ENCODE data around the gene PGLYRP1.

DNA sequence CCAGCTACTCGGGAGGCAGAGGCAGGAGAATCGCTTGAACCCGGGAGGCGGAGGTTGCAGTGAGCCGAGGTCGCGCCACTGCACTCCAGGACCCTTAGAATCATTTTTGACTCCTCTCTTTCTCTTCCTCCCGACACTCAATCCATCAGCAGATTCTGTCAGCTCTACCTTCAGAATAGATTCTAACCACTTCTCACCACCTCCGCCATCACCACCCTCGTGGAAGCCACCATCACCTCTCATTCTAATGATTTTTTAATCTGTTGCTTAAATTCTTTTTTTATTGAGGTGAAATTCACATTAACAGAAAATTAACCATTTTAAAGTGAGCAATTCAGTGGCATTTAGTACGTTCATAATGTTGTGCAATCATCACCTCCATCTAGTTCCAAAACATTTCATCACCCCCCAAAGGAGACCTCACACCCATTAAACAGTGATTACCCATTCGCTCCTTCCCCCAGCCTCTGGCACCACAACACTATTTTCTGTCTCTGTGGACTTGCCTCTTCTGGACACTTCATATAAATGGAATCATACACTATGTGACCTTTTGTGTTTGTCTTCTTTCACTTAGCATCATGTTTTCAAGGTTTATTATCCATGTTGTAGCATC is 32.6 kb downstream of the PGLYRP1 start:
- TF ChIP-seq, protein P1, sequence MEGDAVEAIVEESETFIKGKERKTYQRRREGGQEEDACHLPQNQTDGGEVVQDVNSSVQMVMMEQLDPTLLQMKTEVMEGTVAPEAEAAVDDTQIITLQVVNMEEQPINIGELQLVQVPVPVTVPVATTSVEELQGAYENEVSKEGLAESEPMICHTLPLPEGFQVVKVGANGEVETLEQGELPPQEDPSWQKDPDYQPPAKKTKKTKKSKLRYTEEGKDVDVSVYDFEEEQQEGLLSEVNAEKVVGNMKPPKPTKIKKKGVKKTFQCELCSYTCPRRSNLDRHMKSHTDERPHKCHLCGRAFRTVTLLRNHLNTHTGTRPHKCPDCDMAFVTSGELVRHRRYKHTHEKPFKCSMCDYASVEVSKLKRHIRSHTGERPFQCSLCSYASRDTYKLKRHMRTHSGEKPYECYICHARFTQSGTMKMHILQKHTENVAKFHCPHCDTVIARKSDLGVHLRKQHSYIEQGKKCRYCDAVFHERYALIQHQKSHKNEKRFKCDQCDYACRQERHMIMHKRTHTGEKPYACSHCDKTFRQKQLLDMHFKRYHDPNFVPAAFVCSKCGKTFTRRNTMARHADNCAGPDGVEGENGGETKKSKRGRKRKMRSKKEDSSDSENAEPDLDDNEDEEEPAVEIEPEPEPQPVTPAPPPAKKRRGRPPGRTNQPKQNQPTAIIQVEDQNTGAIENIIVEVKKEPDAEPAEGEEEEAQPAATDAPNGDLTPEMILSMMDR (IDR thresholded peaks at IDR 0.05), result no peak
- no peak for TF ChIP-seq POLR2A (IDR thresholded peaks at IDR 0.05)
- no peak for TF ChIP-seq POLR2AphosphoS5 (IDR thresholded peaks at IDR 0.05)

All from transverse colon (tissue), 4 donors.